Gastrocnemius medialis (tissue), 4 donors: ENCODE data around the gene CCL19. TPM values are rescaled to one million over a fixed set of nuclear protein-coding genes. Genes with fewer than 3 reads are reported as not detected.

ENCODE experiments used
- ATAC-seq, 2 donors: fragments of 150-250 bp; one replicate each; pipeline ENCODE4 v1.9.1; 2016
- DNase-seq, 2 donors: peaks; one replicate each; pipeline ENCODE4 v3.0.0-alpha.2; 2019
- H3K27ac ChIP-seq, 4 donors: fragments of 200-600 bp; sonication (generic); 1 replicate in 1 of 4; 2 replicates in 3 of 4; pipeline ENCODE4 v1.5.1; 2016 to 2018; ENCODE audit warnings: mild to moderate bottlenecking in 2 of 4, moderate library complexity in 1 of 4
- H3K27me3 ChIP-seq, 3 donors: fragments of 200-600 bp; sonication (generic) in 2 of 3; 1 replicate in 1 of 3; 2 replicates in 2 of 3; pipeline versions ENCODE4 v1.5.1 to v1.6.0; 2016 to 2019; ENCODE audit warnings: mild to moderate bottlenecking in 1 of 3, moderate library complexity in 1 of 3
- H3K36me3 ChIP-seq, 2 donors: fragments of 200-600 bp; sonication (generic) in 1 of 2; one replicate each; pipeline ENCODE4 v1.5.1; 2017 to 2018
- H3K4me1 ChIP-seq, 2 donors: fragments of 200-600 bp; sonication (generic) in 1 of 2; one replicate each; pipeline ENCODE4 v1.5.1; 2016 to 2017; ENCODE audit warnings: mild to moderate bottlenecking in 2 of 2
- H3K4me3 ChIP-seq, 4 donors: fragments of 200-600 bp; sonication (generic) in 3 of 4; 1 replicate in 1 of 4; 2 replicates in 3 of 4; pipeline ENCODE4 v1.5.1; 2016 to 2019; ENCODE audit warnings: mild to moderate bottlenecking in 2 of 4
- H3K9me3 ChIP-seq, 3 donors: fragments of 200-600 bp; sonication (generic) in 2 of 3; 1 replicate in 1 of 3; 2 replicates in 2 of 3; pipeline ENCODE4 v1.5.1; 2016 to 2019
- POLR2A ChIP-seq, 2 donors: fragments of 450-650 bp; IDR thresholded peaks; one replicate each; pipeline ENCODE4 v1.6.1; 2017; ENCODE audit warnings: antibody characterized with exemption in 2 of 2, mild to moderate bottlenecking in 2 of 2, moderate library complexity in 2 of 2
- in situ Hi-C, 4 donors: fragments of 200-750 bp; cut with MboI; loops; one replicate each; pipeline versions ENCODE4 v1.15.0 to v1.8.0; 2017; ENCODE audit warnings: low sequenced_read_pairs in 4 of 4
- intact Hi-C: fragments of 100-400 bp; cut with DNase I; formaldehyde crosslinking; loops from one replicate; pipeline ENCODE4 v1.15.1; 2023; ENCODE audit warnings: low total_unique reads
- total RNA-seq, 4 donors: library from RNA; depleted of rRNA; stranded (reverse); fragments of >200 nt; gene quantifications; one replicate each; pipeline versions ENCODE4 v1.1.0 to v1.2.3, GENCODE V29; 2016
- TF ChIP-seq, protein P1 (sequence below), 5 experiments: fragments of 450-650 bp in 3 of 5; fragments of 200-600 bp in 2 of 5; sonication (generic) in 2 of 5; IDR thresholded peaks in 4 of 5; conservative IDR thresholded peaks in 1 of 5; 1 replicate in 4 of 5; 2 replicates in 1 of 5; pipeline ENCODE4 v1.5.1; 2016 to 2019; ENCODE audit warnings: antibody characterized with exemption in 5 of 5, mild to moderate bottlenecking in 3 of 5, moderate library complexity in 3 of 5

Gene CCL19
- total RNA-seq, 4 donors from 2014 or later = not detected

DNA sequence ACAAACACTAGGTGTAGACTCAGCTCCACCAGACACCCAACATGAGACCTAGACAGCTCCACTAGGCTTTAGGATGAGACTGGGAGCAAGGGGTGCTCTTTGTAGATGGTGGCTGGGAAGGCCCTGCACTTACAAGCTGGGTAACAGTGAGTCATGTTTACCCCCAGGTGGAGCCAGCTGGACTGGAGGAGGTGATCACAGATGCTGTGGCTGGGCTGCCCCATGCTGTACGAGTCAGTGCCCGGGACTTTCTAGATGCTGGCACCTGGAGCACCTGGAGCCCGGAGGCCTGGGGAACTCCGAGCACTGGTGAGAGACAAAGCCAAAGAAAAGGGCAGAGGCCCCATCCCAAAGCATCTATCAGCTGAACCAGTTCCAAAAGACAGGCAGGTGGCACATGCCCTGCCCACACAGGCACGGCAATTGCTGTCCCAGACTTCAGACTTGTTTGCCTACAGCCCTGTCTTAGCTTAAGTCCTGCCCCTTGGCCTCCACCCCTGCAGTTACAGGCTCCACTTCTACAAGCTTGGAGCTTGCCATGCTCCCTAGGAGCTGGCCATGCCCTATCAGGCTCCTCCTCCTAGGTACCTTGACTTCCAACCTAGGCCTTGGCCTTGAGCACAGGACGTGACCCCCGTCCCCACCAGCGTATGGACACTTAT is 31.4 kb downstream of the CCL19 start:
- intact Hi-C loops = no loop called here

DNA sequence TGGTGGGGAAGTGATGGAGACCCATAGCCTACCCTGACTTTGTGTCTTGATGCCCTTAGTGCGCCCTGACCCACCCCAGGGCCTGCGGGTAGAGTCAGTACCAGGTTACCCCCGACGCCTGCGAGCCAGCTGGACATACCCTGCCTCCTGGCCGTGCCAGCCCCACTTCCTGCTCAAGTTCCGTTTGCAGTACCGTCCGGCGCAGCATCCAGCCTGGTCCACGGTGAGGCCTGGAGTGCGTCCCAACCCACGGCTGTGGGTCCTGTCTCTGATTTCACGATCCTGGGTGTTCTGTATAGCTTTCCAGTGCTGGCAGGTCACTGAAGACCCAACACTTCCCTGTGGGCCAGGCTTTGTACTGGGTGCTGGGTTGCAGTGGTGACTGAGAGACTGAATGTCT is 32.6 kb downstream of the CCL19 start:
- in situ Hi-C loops (loop anchor here in 1 of 4 donors (25.0 kb wide), 1 partner anchor 429 kb away; the partner anchor contains the start of genes FANCG and PIGO), intact Hi-C loops (no loop called here)
- no peak for ATAC-seq
- no peak for DNase-seq
- Histone ChIP-seq H3K36me3 (peaks cover 0 to 6% of the 10 kb centered on the region in 2 donors), H3K4me1 (peaks cover 15 to 20% of the 10 kb centered on the region in 2 donors), H3K27me3 (no peaks in the 10 kb centered on the region), H3K4me3 (no peak overlapping the region), H3K9me3 (no peaks in the 10 kb centered on the region), H3K27ac (no peak overlapping the region)
- TF ChIP-seq POLR2A (IDR thresholded peaks at IDR 0.05) = no peak
- TF ChIP-seq, protein P1, sequence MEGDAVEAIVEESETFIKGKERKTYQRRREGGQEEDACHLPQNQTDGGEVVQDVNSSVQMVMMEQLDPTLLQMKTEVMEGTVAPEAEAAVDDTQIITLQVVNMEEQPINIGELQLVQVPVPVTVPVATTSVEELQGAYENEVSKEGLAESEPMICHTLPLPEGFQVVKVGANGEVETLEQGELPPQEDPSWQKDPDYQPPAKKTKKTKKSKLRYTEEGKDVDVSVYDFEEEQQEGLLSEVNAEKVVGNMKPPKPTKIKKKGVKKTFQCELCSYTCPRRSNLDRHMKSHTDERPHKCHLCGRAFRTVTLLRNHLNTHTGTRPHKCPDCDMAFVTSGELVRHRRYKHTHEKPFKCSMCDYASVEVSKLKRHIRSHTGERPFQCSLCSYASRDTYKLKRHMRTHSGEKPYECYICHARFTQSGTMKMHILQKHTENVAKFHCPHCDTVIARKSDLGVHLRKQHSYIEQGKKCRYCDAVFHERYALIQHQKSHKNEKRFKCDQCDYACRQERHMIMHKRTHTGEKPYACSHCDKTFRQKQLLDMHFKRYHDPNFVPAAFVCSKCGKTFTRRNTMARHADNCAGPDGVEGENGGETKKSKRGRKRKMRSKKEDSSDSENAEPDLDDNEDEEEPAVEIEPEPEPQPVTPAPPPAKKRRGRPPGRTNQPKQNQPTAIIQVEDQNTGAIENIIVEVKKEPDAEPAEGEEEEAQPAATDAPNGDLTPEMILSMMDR (IDR thresholded peaks at IDR 0.05 in 4 of 5, conservative IDR thresholded peaks at IDR 0.05 in 1 of 5) = no peak

More for the DNA sequence above, 31.4 kb downstream of the CCL19 start:
- Histone ChIP-seq H3K4me3 (no peak overlapping the region), H3K36me3 (peaks cover 0 to 6% of the 10 kb centered on the region in 2 donors), H3K9me3 (no peaks in the 10 kb centered on the region), H3K27ac (no peak overlapping the region), H3K4me1 (peaks cover 7 to 9% of the 10 kb centered on the region in 2 donors), H3K27me3 (no peaks in the 10 kb centered on the region)
- in situ Hi-C loops = loop anchor here in 1 of 4 donors (25.0 kb wide), 1 partner anchor 428 kb away; the partner anchor contains the start of genes FANCG and PIGO
- ATAC-seq = no peak
- DNase-seq = no peak
- TF ChIP-seq, protein P1 (IDR thresholded peaks at IDR 0.05 in 4 of 5, conservative IDR thresholded peaks at IDR 0.05 in 1 of 5) = no peak
- TF ChIP-seq POLR2A (IDR thresholded peaks at IDR 0.05) = no peak

DNA sequence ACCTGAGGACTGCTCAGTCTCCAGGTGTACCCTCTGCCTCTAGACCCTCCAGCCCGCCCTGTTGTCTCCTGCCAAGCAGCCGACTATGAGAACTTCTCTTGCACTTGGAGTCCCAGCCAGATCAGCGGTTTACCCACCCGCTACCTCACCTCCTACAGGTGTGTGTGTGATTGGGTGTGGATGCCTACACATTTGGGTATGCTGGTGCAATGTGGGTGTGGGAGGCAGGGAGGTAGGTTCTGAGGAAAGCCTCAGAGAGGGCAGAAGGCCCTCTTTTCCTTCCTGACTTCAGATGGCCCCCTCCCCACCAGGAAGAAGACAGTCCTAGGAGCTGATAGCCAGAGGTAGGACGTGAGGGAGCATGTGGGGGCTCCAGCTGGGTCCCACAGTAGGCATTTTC is 34.1 kb downstream of the CCL19 start:
- TF ChIP-seq, protein P1 (IDR thresholded peaks at IDR 0.05 in 4 of 5, conservative IDR thresholded peaks at IDR 0.05 in 1 of 5) = no peak
- TF ChIP-seq POLR2A (IDR thresholded peaks at IDR 0.05) = no peak
- DNase-seq (no peak), ATAC-seq (no peak)
- in situ Hi-C loops (loop anchor here in 1 of 4 donors (25.0 kb wide), 1 partner anchor 430 kb away; the partner anchor contains the start of genes FANCG and PIGO), intact Hi-C loops (no loop called here)
- H3K4me1 ChIP-seq = peaks cover 28 to 32% of the 10 kb centered on the region in 2 donors
- H3K4me3 ChIP-seq = no peak overlapping the region
- no peaks in the 10 kb centered on the region for H3K27me3 ChIP-seq
- H3K9me3 ChIP-seq = no peaks in the 10 kb centered on the region
- H3K27ac ChIP-seq = no peak overlapping the region
- H3K36me3 ChIP-seq = peaks cover 0 to 6% of the 10 kb centered on the region in 2 donors

DNA sequence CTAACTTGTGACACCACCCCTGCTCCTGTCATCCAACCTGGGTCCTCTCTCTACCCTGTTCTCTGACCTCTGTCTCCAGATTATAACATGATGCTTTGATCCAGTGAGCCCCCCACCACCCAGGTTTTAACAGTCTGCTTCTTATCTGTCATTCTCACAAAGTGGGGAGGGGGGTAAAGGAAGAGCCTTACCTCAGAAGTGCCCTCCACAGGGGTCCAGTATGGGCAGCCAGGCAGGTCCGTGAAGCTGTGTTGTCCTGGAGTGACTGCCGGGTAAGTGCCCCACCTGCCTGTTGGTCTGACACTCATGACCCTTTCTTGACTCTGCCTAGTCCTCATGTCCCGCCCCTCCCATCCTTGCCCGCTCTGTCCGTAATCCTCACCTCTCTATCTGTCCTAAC is 35.7 kb downstream of the CCL19 start:
- DNase-seq (no peak), ATAC-seq (no peak)
- no peaks in the 10 kb centered on the region for H3K9me3 ChIP-seq
- in situ Hi-C loops (loop anchor here in 1 of 4 donors (25.0 kb wide), 1 partner anchor 432 kb away; the partner anchor contains the start of genes FANCG and PIGO), intact Hi-C loops (no loop called here)
- H3K27me3 ChIP-seq = no peaks in the 10 kb centered on the region
- H3K4me3 ChIP-seq = no peak overlapping the region
- peaks cover 28 to 41% of the 10 kb centered on the region in 2 donors for H3K4me1 ChIP-seq
- TF ChIP-seq, protein P1 (IDR thresholded peaks at IDR 0.05 in 4 of 5, conservative IDR thresholded peaks at IDR 0.05 in 1 of 5) = no peak
- no peak for TF ChIP-seq POLR2A (IDR thresholded peaks at IDR 0.05)
- H3K36me3 ChIP-seq = no peaks in the 10 kb centered on the region
- H3K27ac ChIP-seq = peak overlapping the region in 1 of 4 donors; percentile 91
